Neural progenitor cell (in vitro differentiated cells): ENCODE measurements around the gene EGFLAM. TPM values are rescaled to one million over a fixed set of nuclear protein-coding genes. Genes with fewer than 3 reads are reported as not detected.

Experiments
- DNase-seq: peaks from one replicate; pipeline ENCODE4 v3.0.0-alpha.2; 2016; ENCODE audit warnings: low spot score
- H2AFZ ChIP-seq: fragments of 200-600 bp; sonication (generic); replicated peaks from 2 replicates; pipeline ENCODE4 v1.6.1; 2016; ENCODE audit warnings: antibody characterized with exemption
- H3F3A ChIP-seq: fragments of 200-600 bp; sonication (generic); 2 replicates; pipeline ENCODE4 v1.6.1; 2016; ENCODE audit warnings: antibody characterized with exemption, low read depth
- H3K27ac ChIP-seq: fragments of 200-600 bp; sonication (generic); 2 replicates; pipeline ENCODE4 v1.5.1; 2016; ENCODE audit warnings: mild to moderate bottlenecking
- H3K27me3 ChIP-seq: fragments of 200-600 bp; sonication (generic); 2 replicates; pipeline ENCODE4 v1.6.1; 2016; ENCODE audit warnings: mild to moderate bottlenecking, moderate library complexity
- H3K36me3 ChIP-seq: fragments of 200-600 bp; sonication (generic); 2 replicates; pipeline ENCODE4 v1.5.1; 2016
- H3K4me1 ChIP-seq: fragments of 200-600 bp; sonication (generic); 2 replicates; pipeline ENCODE4 v1.6.1; 2016; ENCODE audit warnings: mixed run types
- H3K4me2 ChIP-seq: fragments of 200-600 bp; sonication (generic); 2 replicates; pipeline ENCODE4 v1.6.1; 2016
- H3K4me3 ChIP-seq: fragments of 200-600 bp; sonication (generic); 2 replicates; pipeline ENCODE4 v1.5.1; 2016
- H3K79me2 ChIP-seq: fragments of 200-600 bp; sonication (generic); 2 replicates; pipeline ENCODE4 v1.6.1; 2016; ENCODE audit warnings: low read depth
- H3K9ac ChIP-seq: fragments of 200-600 bp; sonication (generic); 2 replicates; pipeline ENCODE4 v1.6.1; 2016
- H3K9me3 ChIP-seq: fragments of 200-600 bp; sonication (generic); 2 replicates; pipeline ENCODE4 v1.5.1; 2016; ENCODE audit warnings: low read depth
- H4K20me1 ChIP-seq: fragments of 200-600 bp; sonication (generic); 2 replicates; pipeline ENCODE4 v1.6.1; 2016; ENCODE audit warnings: low read depth
- H3K27ac Mint-ChIP-seq: 3 replicates; pipeline ENCODE4 v1.8.0; 2021; ENCODE audit warnings: mixed read lengths
- H3K27me3 Mint-ChIP-seq: 2 replicates; pipeline ENCODE4 v1.8.0; 2022; ENCODE audit warnings: low read depth, mild to moderate bottlenecking, inconsistent platforms, moderate library complexity, mixed read lengths; ENCODE audit not compliant: insufficient read depth
- H3K36me3 Mint-ChIP-seq: 3 replicates; pipeline ENCODE4 v1.8.0; 2021; ENCODE audit warnings: mixed read lengths
- H3K4me1 Mint-ChIP-seq: 3 replicates; pipeline ENCODE4 v1.8.0; 2021; ENCODE audit warnings: mixed read lengths
- H3K4me3 Mint-ChIP-seq: 3 replicates; pipeline ENCODE4 v1.8.0; 2021; ENCODE audit warnings: mild to moderate bottlenecking, moderate library complexity, mixed read lengths
- H3K9me3 Mint-ChIP-seq: 3 replicates; pipeline ENCODE4 v1.8.0; 2020; ENCODE audit warnings: mixed read lengths
- CTCF ChIP-seq: fragments of 200-600 bp; sonication (generic); IDR thresholded peaks from 2 replicates; pipeline ENCODE4 v1.5.1; 2017; ENCODE audit warnings: antibody characterized with exemption, mild to moderate bottlenecking
- EZH2 ChIP-seq: fragments of 200-600 bp; sonication (generic); IDR thresholded peaks from 2 replicates; pipeline ENCODE4 v1.6.1; 2017; ENCODE audit warnings: antibody characterized with exemption, mild to moderate bottlenecking, moderate library complexity
- EZH2phosphoT487 ChIP-seq: fragments of 200-600 bp; sonication (generic); IDR thresholded peaks from 2 replicates; pipeline ENCODE4 v1.6.1; 2017; ENCODE audit warnings: antibody characterized with exemption
- total RNA-seq: library from RNA; depleted of rRNA; stranded (reverse); fragments of >200 nt; gene quantifications from 2 replicates; pipeline ENCODE4 v1.2.3, GENCODE V29; 2015; ENCODE audit warnings: low replicate concordance

Gene EGFLAM
- total RNA-seq, 1 donor from 2014 or later = 0.69 TPM

- no peak overlapping the region for H3K4me3 ChIP-seq
- no peak overlapping the region for H3K9ac ChIP-seq
- H3K27me3 ChIP-seq = no peaks in the 10 kb centered on the region
- H3K27me3 Mint-ChIP-seq = peaks cover under 1% of the 10 kb centered on the region
- peak overlapping the region; percentile 20 for H3K27ac Mint-ChIP-seq
- no peaks in the 10 kb centered on the region for H3K36me3 Mint-ChIP-seq
- no peak overlapping the region for H2AFZ ChIP-seq
- H3K27ac ChIP-seq = no peak overlapping the region
- H3K36me3 ChIP-seq = no peaks in the 10 kb centered on the region
- H3K4me3 Mint-ChIP-seq = no peak overlapping the region
- no peaks in the 10 kb centered on the region for H3F3A ChIP-seq
- TF ChIP-seq EZH2 = no peak
- TF ChIP-seq EZH2phosphoT487 = no peak
- TF ChIP-seq CTCF = peak; percentile 98
- H3K9me3 ChIP-seq = no peaks in the 10 kb centered on the region
- no peak overlapping the region for H3K4me2 ChIP-seq
- peaks cover 2% of the 10 kb centered on the region for H3K9me3 Mint-ChIP-seq
- peaks cover 5% of the 10 kb centered on the region for H3K4me1 Mint-ChIP-seq
- H3K79me2 ChIP-seq = no peaks in the 10 kb centered on the region
- peak; percentile 96 for DNase-seq
- no peaks in the 10 kb centered on the region for H3K4me1 ChIP-seq
- no peaks in the 10 kb centered on the region for H4K20me1 ChIP-seq
Measured at GRCh38 chr5:38441453-38442246, 183.3 kb downstream of the EGFLAM start.

- Histone ChIP-seq H4K20me1 (no peaks in the 10 kb centered on the region), H3F3A (no peaks in the 10 kb centered on the region), H3K79me2 (no peaks in the 10 kb centered on the region), H3K36me3 (no peaks in the 10 kb centered on the region), H3K4me1 (no peaks in the 10 kb centered on the region), H3K27ac (no peak overlapping the region), H3K9me3 (no peaks in the 10 kb centered on the region), H3K4me2 (no peak overlapping the region), H3K4me3 (no peak overlapping the region), H3K9ac (no peak overlapping the region), H3K27me3 (no peaks in the 10 kb centered on the region), H2AFZ (no peak overlapping the region)
- TF ChIP-seq EZH2 (no peak), CTCF (no peak), EZH2phosphoT487 (no peak)
- H3K9me3 Mint-ChIP-seq = no peaks in the 10 kb centered on the region
- peaks cover 2% of the 10 kb centered on the region for H3K4me1 Mint-ChIP-seq
- H3K27ac Mint-ChIP-seq = no peak overlapping the region
- no peaks in the 10 kb centered on the region for H3K36me3 Mint-ChIP-seq
- H3K4me3 Mint-ChIP-seq = no peak overlapping the region
- no peak for DNase-seq
- H3K27me3 Mint-ChIP-seq = no peaks in the 10 kb centered on the region
Measured at GRCh38 chr5:38442247-38442573, 183.9 kb downstream of the EGFLAM start.

- Histone ChIP-seq H2AFZ (no peak overlapping the region), H3K79me2 (no peaks in the 10 kb centered on the region), H3K4me2 (no peak overlapping the region), H3F3A (no peaks in the 10 kb centered on the region), H3K9ac (no peak overlapping the region), H3K4me1 (no peaks in the 10 kb centered on the region), H3K27me3 (no peaks in the 10 kb centered on the region), H3K36me3 (no peaks in the 10 kb centered on the region), H3K27ac (no peak overlapping the region), H3K9me3 (no peaks in the 10 kb centered on the region), H3K4me3 (no peak overlapping the region), H4K20me1 (no peaks in the 10 kb centered on the region)
- no peaks in the 10 kb centered on the region for H3K27me3 Mint-ChIP-seq
- no peak for DNase-seq
- no peak for TF ChIP-seq CTCF
- TF ChIP-seq EZH2phosphoT487 = no peak
- no peak for TF ChIP-seq EZH2
- H3K27ac Mint-ChIP-seq = no peak overlapping the region
- H3K4me1 Mint-ChIP-seq = peaks cover 2% of the 10 kb centered on the region
- H3K4me3 Mint-ChIP-seq = no peak overlapping the region
- H3K9me3 Mint-ChIP-seq = no peaks in the 10 kb centered on the region
- H3K36me3 Mint-ChIP-seq = no peaks in the 10 kb centered on the region
Measured at GRCh38 chr5:38443390-38443789, 185.0 kb downstream of the EGFLAM start.
